Thyroid gland (tissue), 4 donors: Measurements from ENCODE around the gene IRS2.

Experiments
- CTCF ChIP-seq, 6 experiments: fragments of 200-600 bp in 3 of 6; fragments of 450-650 bp in 3 of 6; sonication (generic) in 3 of 6; IDR thresholded peaks; one replicate each; pipeline ENCODE4 v1.5.1; 2016 to 2019; ENCODE audit warnings: antibody characterized with exemption in 6 of 6, mild to moderate bottlenecking in 2 of 6, inconsistent platforms in 1 of 6, moderate library complexity in 1 of 6
- POLR2A ChIP-seq, 2 donors: fragments of 450-650 bp; IDR thresholded peaks; one replicate each; pipeline ENCODE4 v1.6.1; 2017; ENCODE audit warnings: antibody characterized with exemption in 2 of 2, mild to moderate bottlenecking in 2 of 2, moderate library complexity in 1 of 2

- TF ChIP-seq CTCF (IDR thresholded peaks at IDR 0.05) = no peak
- TF ChIP-seq POLR2A (IDR thresholded peaks at IDR 0.05) = no peak
Measured at GRCh38 chr13:109737046-109737573, 49.3 kb downstream of the IRS2 start.
